ENCODE measurements around the gene IGFL2.

IGFL2 gene

DNA sequence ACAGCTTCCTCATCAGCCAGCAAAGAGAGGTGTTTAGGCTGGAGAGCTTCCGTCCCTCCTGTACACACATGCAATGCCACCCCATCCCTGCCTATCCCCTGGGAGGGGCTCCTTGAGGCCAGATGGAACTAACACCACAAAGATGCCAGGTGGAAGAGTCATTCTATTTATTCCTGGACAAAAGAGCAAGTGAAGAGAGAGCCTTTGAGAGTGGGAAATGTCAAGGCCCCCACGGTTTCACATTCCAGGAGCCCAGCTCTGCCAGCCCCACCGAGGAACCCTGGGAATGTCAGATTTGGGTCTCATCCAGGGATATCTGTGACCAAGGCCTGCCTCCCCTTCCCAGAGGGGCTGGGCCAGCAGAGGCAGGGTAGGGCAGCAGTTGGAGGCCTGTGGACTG lies 50.7 kb downstream of the IGFL2 start:
- no peak for DNase-seq (ENCODE audit: insufficient read length, low spot score)
- TF ChIP-seq, protein P1, sequence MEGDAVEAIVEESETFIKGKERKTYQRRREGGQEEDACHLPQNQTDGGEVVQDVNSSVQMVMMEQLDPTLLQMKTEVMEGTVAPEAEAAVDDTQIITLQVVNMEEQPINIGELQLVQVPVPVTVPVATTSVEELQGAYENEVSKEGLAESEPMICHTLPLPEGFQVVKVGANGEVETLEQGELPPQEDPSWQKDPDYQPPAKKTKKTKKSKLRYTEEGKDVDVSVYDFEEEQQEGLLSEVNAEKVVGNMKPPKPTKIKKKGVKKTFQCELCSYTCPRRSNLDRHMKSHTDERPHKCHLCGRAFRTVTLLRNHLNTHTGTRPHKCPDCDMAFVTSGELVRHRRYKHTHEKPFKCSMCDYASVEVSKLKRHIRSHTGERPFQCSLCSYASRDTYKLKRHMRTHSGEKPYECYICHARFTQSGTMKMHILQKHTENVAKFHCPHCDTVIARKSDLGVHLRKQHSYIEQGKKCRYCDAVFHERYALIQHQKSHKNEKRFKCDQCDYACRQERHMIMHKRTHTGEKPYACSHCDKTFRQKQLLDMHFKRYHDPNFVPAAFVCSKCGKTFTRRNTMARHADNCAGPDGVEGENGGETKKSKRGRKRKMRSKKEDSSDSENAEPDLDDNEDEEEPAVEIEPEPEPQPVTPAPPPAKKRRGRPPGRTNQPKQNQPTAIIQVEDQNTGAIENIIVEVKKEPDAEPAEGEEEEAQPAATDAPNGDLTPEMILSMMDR (IDR thresholded peaks at IDR 0.05; ENCODE audit: insufficient read depth, missing control alignments) = no peak
- FAIRE-seq = no peak

DNA sequence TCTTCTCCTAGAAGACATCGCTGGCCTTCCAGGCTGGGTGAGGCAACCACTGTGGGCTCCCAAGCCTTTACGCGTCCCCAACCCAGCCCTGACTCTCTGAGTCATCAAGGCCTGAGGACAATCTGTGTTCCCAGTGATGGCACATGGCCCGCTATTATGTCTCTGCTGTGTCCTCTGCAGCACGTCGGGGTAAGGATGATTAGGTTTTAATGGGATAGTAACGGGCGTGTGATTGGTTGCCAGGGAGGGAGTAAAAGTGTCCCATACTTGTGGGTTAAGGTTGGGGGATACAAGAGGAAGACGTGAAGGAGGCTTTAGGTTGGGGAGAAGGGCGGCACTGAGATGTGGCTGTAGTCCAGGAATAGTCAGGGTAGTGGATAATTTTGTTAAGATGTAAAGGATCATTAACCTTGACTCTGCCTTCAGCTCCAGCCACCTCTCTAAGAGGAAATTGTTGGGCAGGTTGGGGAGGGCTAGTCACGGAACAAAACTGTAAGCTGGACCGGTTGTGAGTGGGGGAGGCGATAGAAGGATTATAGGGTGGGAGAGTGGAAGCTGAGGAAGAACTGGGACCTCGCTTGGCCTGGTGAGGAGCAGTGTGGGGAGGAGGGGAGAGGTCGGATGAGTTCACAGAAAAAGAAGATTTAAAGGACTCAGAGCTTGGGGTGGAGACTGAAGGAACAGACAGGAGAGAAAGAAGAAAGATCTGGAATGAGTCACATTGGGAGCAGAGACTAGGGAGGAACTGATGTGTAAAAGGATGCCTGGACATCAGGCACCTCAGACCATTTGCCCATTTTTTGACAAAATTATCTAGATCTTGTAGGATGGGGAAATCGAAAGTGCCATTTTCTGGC lies 53.6 kb downstream of the IGFL2 start:
- no peak for DNase-seq (ENCODE audit: insufficient read length, low spot score)
- TF ChIP-seq, protein P1 (IDR thresholded peaks at IDR 0.05; ENCODE audit: insufficient read depth, missing control alignments) = no peak
- no peak for FAIRE-seq

DNA sequence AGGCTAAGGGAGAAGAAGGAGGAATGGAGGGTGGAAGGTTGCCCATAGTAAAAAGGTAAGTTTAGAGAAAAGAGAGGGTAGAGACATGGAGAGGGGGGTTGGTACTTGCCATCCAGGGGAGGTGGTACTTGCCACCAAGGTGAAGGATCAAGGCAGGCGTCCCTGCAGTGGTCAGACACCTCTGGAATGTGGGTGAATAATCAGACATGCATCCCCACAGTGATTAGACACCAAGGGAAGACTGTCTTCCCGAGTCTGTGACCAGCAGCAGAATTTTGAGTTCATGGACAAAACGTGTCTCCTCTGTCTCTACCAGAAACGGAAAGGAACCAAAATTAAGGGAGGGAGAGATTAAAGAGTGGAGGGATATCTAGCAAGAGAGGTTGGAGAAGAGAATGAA lies 54.4 kb downstream of the IGFL2 start:
- no peak for DNase-seq (ENCODE audit: insufficient read length, low spot score)
- TF ChIP-seq, protein P1 (IDR thresholded peaks at IDR 0.05; ENCODE audit: insufficient read depth, missing control alignments) = no peak
- FAIRE-seq = no peak

DNA sequence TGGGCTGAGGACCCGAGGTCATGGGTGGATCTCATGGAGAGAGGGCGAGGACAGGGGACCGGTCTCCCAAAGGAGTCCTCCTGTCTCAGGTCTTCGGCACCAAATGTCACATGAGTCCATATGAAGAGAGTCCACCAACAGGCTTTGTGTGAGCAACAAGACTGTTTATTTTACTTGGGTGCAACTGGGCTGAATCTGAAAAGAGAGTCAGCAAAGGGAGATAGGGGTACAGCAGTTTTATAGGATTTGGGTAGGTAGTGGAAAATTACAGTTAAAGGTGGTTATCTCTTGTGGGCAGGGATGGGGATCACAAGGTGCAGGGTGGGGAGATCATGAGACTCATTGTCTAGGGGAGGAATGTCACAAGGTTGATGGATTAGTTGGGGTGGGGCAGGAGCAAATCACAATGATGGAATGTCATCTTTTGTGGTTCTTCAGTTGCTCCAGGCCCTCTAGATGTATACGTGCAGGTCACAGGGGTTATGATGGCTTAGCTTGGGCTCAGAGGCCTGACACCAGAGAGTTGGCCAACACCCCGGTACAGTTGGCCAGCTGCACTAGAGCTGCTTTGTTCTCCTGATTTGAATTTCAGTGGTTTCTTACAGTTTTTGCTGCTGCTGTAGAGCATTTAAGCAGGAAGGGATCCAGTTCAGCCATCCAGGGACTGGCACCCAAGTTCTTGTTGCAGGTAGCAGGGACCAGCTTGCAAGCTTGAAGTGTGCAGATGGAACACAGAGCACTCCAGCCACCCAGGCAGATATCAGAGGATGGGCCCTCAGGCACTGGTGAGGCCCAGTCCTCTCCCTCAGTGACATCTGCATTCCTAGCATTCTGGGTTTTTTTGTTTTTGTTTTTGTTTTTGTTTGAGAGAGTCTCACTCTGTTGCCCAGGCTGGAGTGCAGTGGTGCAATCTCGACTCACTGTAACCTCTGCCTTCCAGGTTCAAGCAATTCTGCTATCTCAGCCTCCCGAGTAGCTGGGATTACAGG lies 55.1 kb downstream of the IGFL2 start:
- TF ChIP-seq, protein P1 (IDR thresholded peaks at IDR 0.05; ENCODE audit: insufficient read depth, missing control alignments) = no peak
- no peak for FAIRE-seq
- no peak for DNase-seq (ENCODE audit: insufficient read length, low spot score)

DNA sequence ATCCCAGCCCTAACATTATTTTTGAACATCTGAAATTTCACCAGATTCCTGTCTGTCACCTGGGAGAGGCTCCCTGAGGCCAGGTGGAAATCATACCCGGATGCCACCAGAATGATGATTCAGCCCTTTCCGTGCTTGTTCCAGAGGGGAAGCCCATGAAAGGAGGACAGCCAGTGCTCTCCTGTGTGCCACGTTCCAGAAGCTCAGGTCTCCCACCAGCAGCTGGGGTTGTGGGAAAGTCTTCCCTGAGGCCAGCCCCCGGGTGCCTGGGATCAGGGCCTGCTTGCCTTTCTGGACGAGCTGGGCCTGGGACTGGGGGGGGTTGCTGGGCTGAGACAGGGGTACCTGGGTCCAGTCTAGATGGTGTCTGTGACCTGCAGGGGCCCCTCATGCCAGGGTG lies 56.0 kb downstream of the IGFL2 start:
- TF ChIP-seq, protein P1 (IDR thresholded peaks at IDR 0.05; ENCODE audit: insufficient read depth, missing control alignments) = no peak
- FAIRE-seq (no peak), DNase-seq (ENCODE audit: insufficient read length, low spot score) (no peak)

DNA sequence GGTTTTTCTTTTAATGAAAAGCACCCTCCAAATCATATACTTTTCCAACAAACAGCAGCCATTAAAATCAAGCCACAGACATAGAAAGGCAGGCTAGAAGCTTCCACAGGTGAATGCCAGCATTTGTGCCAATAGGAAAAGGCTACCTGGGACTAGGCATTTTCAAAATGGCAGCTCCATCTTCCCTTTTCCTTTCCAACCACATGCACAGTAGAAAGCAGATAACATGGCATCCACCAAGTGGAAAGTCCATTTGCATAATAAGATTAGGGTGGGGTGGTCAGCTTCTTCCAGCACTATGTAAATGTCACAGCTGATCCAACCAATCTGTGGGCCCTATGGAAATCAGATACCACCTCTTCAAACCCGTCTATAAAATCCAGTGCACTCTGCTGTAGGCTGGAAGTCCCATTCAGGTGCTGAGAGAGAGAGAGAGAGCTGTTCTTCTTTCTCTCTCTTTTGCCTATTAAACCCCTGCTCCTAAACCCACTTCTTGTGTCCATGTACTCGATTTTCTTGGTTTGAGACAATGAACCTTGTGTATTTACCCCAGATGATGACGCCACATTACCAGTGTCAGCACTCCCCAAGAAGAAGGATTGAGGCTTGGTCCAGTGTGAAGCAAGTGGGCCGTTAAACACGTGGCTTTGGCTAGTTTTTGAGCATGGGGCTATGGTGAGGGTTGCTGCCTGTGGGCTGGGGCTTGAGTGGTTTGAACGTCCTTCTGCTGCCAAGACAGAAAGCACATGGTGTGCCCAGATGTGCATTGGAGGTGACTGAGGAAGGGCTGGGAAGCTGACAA lies 57.3 kb downstream of the IGFL2 start:
- no peak for FAIRE-seq
- DNase-seq (ENCODE audit: insufficient read length, low spot score) = no peak

More for the DNA sequence above, 57.3 kb downstream of the IGFL2 start:
- TF ChIP-seq, protein P1 (IDR thresholded peaks at IDR 0.05; ENCODE audit: insufficient read depth, missing control alignments) = no peak

Data from D721Med (cell line).